Prostate gland (tissue), 2 donors: ENCODE results near the gene MRPL27.

Experiments used
- POLR2A ChIP-seq: fragments of 450-650 bp; IDR thresholded peaks from one replicate; pipeline ENCODE4 v1.6.1; 2016; ENCODE audit warnings: antibody characterized with exemption, mild to moderate bottlenecking
- POLR2AphosphoS5 ChIP-seq: sonication (generic); formaldehyde crosslinking; IDR thresholded peaks from one replicate; pipeline ENCODE4 v1.6.1; 2017; ENCODE audit warnings: antibody characterized with exemption
- TF ChIP-seq, protein P1 (sequence below), 4 experiments: fragments of 200-600 bp in 2 of 4; fragments of 450-650 bp in 2 of 4; sonication (generic) in 2 of 4; IDR thresholded peaks; 1 replicate in 3 of 4; 2 replicates in 1 of 4; pipeline ENCODE4 v1.5.1; 2016 to 2019; ENCODE audit warnings: antibody characterized with exemption in 4 of 4, mild to moderate bottlenecking in 2 of 4, moderate library complexity in 2 of 4

DNA sequence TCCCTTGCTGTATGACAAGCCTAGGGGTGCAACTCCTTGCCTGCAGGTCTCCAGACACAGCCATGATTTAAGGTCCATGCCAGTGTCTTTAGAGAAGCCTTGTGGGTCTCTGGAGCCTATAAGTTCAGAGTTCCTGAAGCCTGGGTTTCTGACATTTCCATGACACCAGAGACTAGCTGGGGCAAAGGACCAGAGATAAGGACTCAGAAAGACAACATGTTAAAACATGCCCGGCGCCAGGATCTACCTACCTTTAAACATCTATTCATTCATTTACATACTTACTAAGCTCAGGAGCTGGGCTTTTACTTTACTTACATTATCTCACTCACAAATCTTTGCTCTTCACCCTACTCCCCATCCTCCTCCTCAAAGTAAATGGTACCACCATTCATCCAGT lies 1.5 kb downstream of the MRPL27 start:
- TF ChIP-seq, protein P1, sequence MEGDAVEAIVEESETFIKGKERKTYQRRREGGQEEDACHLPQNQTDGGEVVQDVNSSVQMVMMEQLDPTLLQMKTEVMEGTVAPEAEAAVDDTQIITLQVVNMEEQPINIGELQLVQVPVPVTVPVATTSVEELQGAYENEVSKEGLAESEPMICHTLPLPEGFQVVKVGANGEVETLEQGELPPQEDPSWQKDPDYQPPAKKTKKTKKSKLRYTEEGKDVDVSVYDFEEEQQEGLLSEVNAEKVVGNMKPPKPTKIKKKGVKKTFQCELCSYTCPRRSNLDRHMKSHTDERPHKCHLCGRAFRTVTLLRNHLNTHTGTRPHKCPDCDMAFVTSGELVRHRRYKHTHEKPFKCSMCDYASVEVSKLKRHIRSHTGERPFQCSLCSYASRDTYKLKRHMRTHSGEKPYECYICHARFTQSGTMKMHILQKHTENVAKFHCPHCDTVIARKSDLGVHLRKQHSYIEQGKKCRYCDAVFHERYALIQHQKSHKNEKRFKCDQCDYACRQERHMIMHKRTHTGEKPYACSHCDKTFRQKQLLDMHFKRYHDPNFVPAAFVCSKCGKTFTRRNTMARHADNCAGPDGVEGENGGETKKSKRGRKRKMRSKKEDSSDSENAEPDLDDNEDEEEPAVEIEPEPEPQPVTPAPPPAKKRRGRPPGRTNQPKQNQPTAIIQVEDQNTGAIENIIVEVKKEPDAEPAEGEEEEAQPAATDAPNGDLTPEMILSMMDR (IDR thresholded peaks at IDR 0.05), result no peak
- TF ChIP-seq POLR2A (no peak), POLR2AphosphoS5 (no peak)
